Middle frontal gyrus (tissue), 1 donor: ENCODE measurements around the gene JAG2.
A peak's percentile ranks its signal among the peaks of the same experiment; 100 is the strongest.

Source experiments
- DNase-seq: peaks from one replicate; pipeline ENCODE4 v3.0.0-alpha.2; 2015; ENCODE audit warnings: low spot score; ENCODE audit errors: extremely low spot score

Gene JAG2

DNA sequence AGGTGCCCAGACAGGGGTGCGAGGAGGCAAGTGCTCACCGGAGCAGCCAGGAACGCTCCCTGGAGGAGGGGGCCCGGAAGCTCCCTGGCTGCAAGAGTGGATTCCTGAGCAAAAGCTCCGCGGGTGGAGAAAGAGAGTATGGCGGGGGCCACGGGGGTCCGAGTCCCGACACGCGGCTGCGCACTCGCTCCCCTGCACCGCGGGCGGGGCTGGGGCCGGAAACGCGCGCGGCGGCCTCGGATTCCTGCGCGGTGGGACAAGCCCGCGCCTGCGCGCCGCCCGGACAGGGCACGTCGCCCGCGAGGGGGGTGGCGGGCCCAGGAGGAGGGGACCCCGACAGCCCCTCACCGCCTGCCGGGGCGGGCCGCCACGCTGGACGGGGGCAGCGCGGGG is 75.5 kb downstream of the JAG2 start:
- peak; percentile 20 for DNase-seq

DNA sequence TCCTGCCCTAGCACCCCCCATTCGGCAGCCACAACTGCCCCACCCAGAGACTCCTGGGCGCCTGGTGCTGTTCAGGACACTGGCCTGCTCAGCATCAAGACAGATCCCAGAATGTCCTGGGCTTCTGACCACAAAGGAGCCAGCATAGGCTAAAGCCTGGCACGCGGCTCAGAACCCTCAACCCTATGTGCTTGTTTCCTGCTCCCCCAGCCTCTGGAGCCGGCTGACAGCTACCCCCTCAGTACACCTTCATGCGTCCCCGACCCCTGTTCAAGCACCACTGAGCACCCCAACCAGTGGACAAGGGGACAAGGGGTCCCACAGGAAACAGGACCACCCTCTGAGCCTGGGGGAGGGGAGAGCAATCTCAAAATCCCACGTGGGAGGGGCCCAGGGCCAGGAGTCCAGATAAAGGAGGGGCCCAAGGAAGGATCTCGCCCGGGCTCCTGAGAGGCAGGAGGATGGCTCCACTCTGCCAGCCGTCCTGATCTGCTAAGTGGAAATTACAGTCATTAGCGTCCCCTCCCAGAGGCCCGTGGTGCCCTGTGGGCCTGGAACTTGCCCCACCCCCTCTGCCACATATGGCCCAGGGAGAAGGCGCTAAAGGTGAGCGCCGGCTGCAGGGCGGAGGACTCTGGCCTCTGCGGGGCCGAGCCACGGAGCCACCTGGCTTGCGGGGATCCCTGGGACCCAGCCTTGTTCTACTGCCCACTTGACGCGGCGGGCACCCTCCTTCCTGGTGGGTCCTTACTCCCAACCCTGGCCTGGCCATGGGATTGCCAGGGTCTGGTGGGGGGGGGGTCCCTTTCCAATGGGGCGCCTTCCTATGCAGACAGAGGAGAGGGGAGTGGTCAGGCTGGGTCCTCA is 76.2 kb downstream of the JAG2 start:
- DNase-seq: no peak

- no peak for DNase-seq
These were observed 76.9 kb downstream of the JAG2 start for GRCh38 chr14:105091517-105092170.

- no peak for DNase-seq
These were observed 77.5 kb downstream of the JAG2 start for GRCh38 chr14:105091054-105091516.
